ENCODE results near the gene KHDRBS2. TPM values are rescaled to one million over a fixed set of nuclear protein-coding genes. Genes with fewer than 3 reads are reported as not detected.

The KHDRBS2 gene
- total and polyA plus RNA-seq, 2 donors (not counting 3 experiments of a cell fraction or from before 2014, with no cell fraction given) = not detected

GRCh38 chr6:61951586-61951985 lies 334.4 kb downstream of the KHDRBS2 start:
- dilution Hi-C loops (cut with MboI; ENCODE audit: extremely low pct_ligation_motif_present, low sequenced_read_pairs) = no loop called here
- H3K9me3 ChIP-seq (replicated peaks; ENCODE audit: control insufficient read depth, insufficient read depth, low read length) = peaks cover 3% of the 10 kb centered on the region

More at GRCh38 chr6:61951586-61951985, 334.4 kb downstream of the KHDRBS2 start:
- POLR2A ChIA-PET = no interaction called here
- Histone ChIP-seq H3K4me1 (ENCODE audit: control insufficient read depth, extremely low read depth, insufficient read depth, low read length) (no peaks in the 10 kb centered on the region), H3K4me3 (replicated peaks in 1 of 3; ENCODE audit: insufficient read depth in 1 of 3, low read depth in 1 of 3, low read length in 3 of 3) (no peak overlapping the region), H2AFZ (ENCODE audit: low read depth, low read length) (no peak overlapping the region), H4K20me1 (replicated peaks; ENCODE audit: control insufficient read depth, extremely low read depth, insufficient read depth, low read length) (no peaks in the 10 kb centered on the region), H3K9ac (replicated peaks; ENCODE audit: extremely low read depth, insufficient read depth, low read length) (no peak overlapping the region), H3K9me1 (replicated peaks; ENCODE audit: control insufficient read depth, extremely low read depth, insufficient read depth, low read length) (no peaks in the 10 kb centered on the region), H3K4me2 (ENCODE audit: insufficient read depth, low read length) (no peak overlapping the region), H3K36me3 (ENCODE audit: control insufficient read depth in 2 of 2, extremely low read depth in 1 of 2, insufficient read depth in 2 of 2, low read length in 2 of 2) (no peaks in the 10 kb centered on the region), H3K27ac (ENCODE audit: insufficient read depth, low read depth, low read length) (no peak overlapping the region), H3K79me2 (ENCODE audit: control insufficient read depth, insufficient read depth, low read length) (no peaks in the 10 kb centered on the region), H3K27me3 (ENCODE audit: control insufficient read depth in 2 of 2, insufficient read depth in 2 of 2, low read length in 2 of 2) (no peaks in the 10 kb centered on the region)
- no TSS peak for BruUV-seq (replicated peaks)
- intact Hi-C loops (cut with micrococcal nuclease) = no loop called here
- CTCF ChIA-PET = no interaction called here
- FAIRE-seq (no peak), DNase-seq (ENCODE audit: low read depth, low spot score) (no peak)
- TF ChIP-seq POLR2A (IDR thresholded peaks at IDR 0.05; ENCODE audit: low read depth, low read length) (no peak), EZH2 (IDR thresholded peaks at IDR 0.05; ENCODE audit: borderline replicate concordance, low read depth, low read length, severe bottlenecking) (no peak), CTCF (IDR thresholded peaks at IDR 0.05; ENCODE audit: extremely low read depth in 1 of 2, insufficient read depth in 1 of 2, low read depth in 1 of 2, low read length in 2 of 2) (no peak), GATA2 (IDR thresholded peaks at IDR 0.05; ENCODE audit: insufficient read depth, insufficient read length, low read depth, low read length) (no peak), MAX (IDR thresholded peaks at IDR 0.05; ENCODE audit: insufficient read depth, insufficient read length) (no peak)

All from endothelial cell of umbilical vein (primary cell).